GM21515 (cell line): ENCODE results near the gene MISP.

Experiments
- ATAC-seq: cut with Tn5 transposase; IDR thresholded peaks from one replicate; pipeline ENCODE4 v1.9.1; 2021; ENCODE audit not compliant: unreplicated experiment

The MISP gene

GRCh38 chr19:746956-747355, 4.0 kb upstream of the MISP start:
- ATAC-seq: no peak

GRCh38 chr19:747432-748273, 3.3 kb upstream of the MISP start:
- no peak for ATAC-seq

- no peak for ATAC-seq
Measured at GRCh38 chr19:748274-748598, 2.7 kb upstream of the MISP start.

GRCh38 chr19:749811-750210, 1.1 kb upstream of the MISP start:
- ATAC-seq: no peak

- no peak for ATAC-seq
Measured at GRCh38 chr19:751501-752341, 809 bp downstream of the MISP start.

GRCh38 chr19:752652-753517, 2.0 kb downstream of the MISP start:
- no peak for ATAC-seq

- no peak for ATAC-seq
Measured at GRCh38 chr19:754530-754929, 3.6 kb downstream of the MISP start.

- ATAC-seq: no peak
Measured at GRCh38 chr19:755063-755462, 4.2 kb downstream of the MISP start.

- ATAC-seq: no peak
Measured at GRCh38 chr19:756236-756635, 5.3 kb downstream of the MISP start.

GRCh38 chr19:756821-757688, 6.1 kb downstream of the MISP start:
- no peak for ATAC-seq

GRCh38 chr19:757811-758668, 7.1 kb downstream of the MISP start:
- ATAC-seq: no peak

- ATAC-seq: no peak
Measured at GRCh38 chr19:763181-763580, 12.3 kb downstream of the MISP start.

GRCh38 chr19:763869-764268, 13.0 kb downstream of the MISP start:
- ATAC-seq: no peak

- ATAC-seq: no peak
Measured at GRCh38 chr19:764301-764700, 13.4 kb downstream of the MISP start.

- ATAC-seq: no peak
Measured at GRCh38 chr19:765179-765738, 14.3 kb downstream of the MISP start.

GRCh38 chr19:768424-768823, 17.5 kb downstream of the MISP start:
- no peak for ATAC-seq

- no peak for ATAC-seq
Measured at GRCh38 chr19:769616-770015, 18.7 kb downstream of the MISP start.

GRCh38 chr19:771332-771785, 20.4 kb downstream of the MISP start:
- no peak for ATAC-seq

GRCh38 chr19:772063-772462, 21.2 kb downstream of the MISP start:
- ATAC-seq: no peak
